HCT116 (cell line): ENCODE data around the gene GRM2. TPM values are rescaled to one million over a fixed set of nuclear protein-coding genes. Genes with fewer than 3 reads are reported as not detected.

Source experiments
- ATAC-seq: fragments of 200-7000 bp; cut with Tn5 transposase; 2 replicates; pipeline ENCODE4 v1.9.1; 2020; ENCODE audit warnings: mild to moderate bottlenecking, moderate library complexity
- BruUV-seq: library from RNA; stranded (reverse); fragments of 400-500 nt; replicated peaks from 2 replicates; lab custom pipeline; 2021; lab: Mats Ljungman, UMichigan
- CTCF ChIA-PET: fragments of 300-600 bp; sonication (Branson Sonifier 250); formaldehyde crosslinking; loops from one replicate; lab custom pipeline; 2021; ENCODE audit warnings: antibody characterized with exemption; lab: Charles Lee
- POLR2A ChIA-PET: fragments of 300-600, 350-600 bp; sonication (Branson Sonifier 250); formaldehyde crosslinking; loops from one replicate; lab custom pipeline; 2021; ENCODE audit warnings: antibody characterized with exemption; lab: Charles Lee
- RAD21 ChIA-PET, 2 experiments: fragments of 300-600 bp; sonication (Branson Sonifier 250); formaldehyde crosslinking; loops; one replicate each; lab custom pipeline; 2023; ENCODE audit warnings: low total read pairs in 2 of 2; ENCODE audit not compliant: uncharacterized antibody in 2 of 2, unreplicated experiment in 2 of 2, low non-redundant PET in 1 of 2; lab: Charles Lee
- DNase-seq: peaks from one replicate; pipeline ENCODE4 v3.0.0-alpha.2; 2010; ENCODE audit warnings: low read depth, low spot score
- H2AFZ ChIP-seq: fragments of 200-600 bp; shearing (Covaris generic), sonication (generic); 2 replicates; pipeline ENCODE4 v1.6.1; 2017; ENCODE audit warnings: low read depth, mixed run types, mixed read lengths, antibody characterized with exemption, low read length; ENCODE audit not compliant: poor library complexity, severe bottlenecking
- H3K27ac ChIP-seq: 2 replicates; pipeline ENCODE4 v1.5.1; 2012; ENCODE audit warnings: low read depth, low read length
- H3K27me3 ChIP-seq: fragments of 200-600 bp; sonication (generic); 2 replicates; pipeline ENCODE4 v1.6.1; 2016; ENCODE audit warnings: mixed run types, low read length, mixed read lengths; ENCODE audit not compliant: insufficient read depth
- H3K36me3 ChIP-seq, 2 experiments: fragments of 200-500 bp in 1 of 2; fragments of 200-600 bp in 1 of 2; sonication (Bioruptor generic) in 1 of 2; sonication (generic) in 1 of 2; 2 replicates each; pipeline versions ENCODE4 v1.5.1 to v1.6.1; 2014 to 2016; ENCODE audit warnings: low read length in 2 of 2, inconsistent platforms in 1 of 2, mixed read lengths in 1 of 2, mixed run types in 1 of 2; ENCODE audit not compliant: insufficient read depth in 2 of 2, control insufficient read depth in 1 of 2
- H3K4me1 ChIP-seq, 2 experiments: fragments of 200-600 bp in 1 of 2; sonication (generic) in 1 of 2; 2 replicates each; pipeline versions ENCODE4 v1.5.1 to v1.6.1; 2012 to 2017; ENCODE audit warnings: low read length in 2 of 2, inconsistent platforms in 1 of 2, mild to moderate bottlenecking in 1 of 2, mixed read lengths in 1 of 2, mixed run types in 1 of 2, moderate library complexity in 1 of 2; ENCODE audit not compliant: insufficient read depth in 2 of 2, control insufficient read depth in 1 of 2
- H3K4me2 ChIP-seq: fragments of 200-600 bp; sonication (generic); 2 replicates; pipeline ENCODE4 v1.6.1; 2017; ENCODE audit warnings: mixed run types, low read length, mixed read lengths
- H3K4me3 ChIP-seq, 2 experiments: fragments of 200-600 bp in 1 of 2; sonication (generic) in 1 of 2; replicated peaks in 1 of 2; 2 replicates each; pipeline ENCODE4 v1.5.1; 2011 to 2016; ENCODE audit warnings: low read length in 2 of 2, control low read depth in 1 of 2, low read depth in 1 of 2, mild to moderate bottlenecking in 1 of 2, mixed read lengths in 1 of 2, mixed run types in 1 of 2
- H3K79me2 ChIP-seq: fragments of 200-600 bp; sonication (generic); 2 replicates; pipeline ENCODE4 v1.6.1; 2017; ENCODE audit warnings: mild to moderate bottlenecking, mixed run types, low read length, moderate library complexity, mixed read lengths; ENCODE audit not compliant: insufficient read depth
- H3K9ac ChIP-seq: fragments of 200-600 bp; sonication (generic); 2 replicates; pipeline ENCODE4 v1.6.1; 2016; ENCODE audit warnings: low read length, mixed read lengths
- H3K9me2 ChIP-seq: fragments of 200-600 bp; sonication (generic), shearing (Covaris generic); 2 replicates; pipeline ENCODE4 v1.6.1; 2017; ENCODE audit warnings: mixed run types, mild to moderate bottlenecking, moderate library complexity; ENCODE audit not compliant: insufficient read depth
- H3K9me3 ChIP-seq, 2 experiments: fragments of 200-500 bp in 1 of 2; fragments of 200-600 bp in 1 of 2; sonication (Bioruptor generic) in 1 of 2; sonication (generic) in 1 of 2; 2 replicates each; pipeline ENCODE4 v1.6.1; 2014 to 2017; ENCODE audit warnings: low read length in 2 of 2, mixed read lengths in 2 of 2, inconsistent platforms in 1 of 2, low read depth in 1 of 2, mild to moderate bottlenecking in 1 of 2, mixed run types in 1 of 2, moderate library complexity in 1 of 2; ENCODE audit not compliant: control insufficient read depth in 1 of 2, insufficient read depth in 1 of 2
- H4K20me1 ChIP-seq: fragments of 200-600 bp; sonication (generic), shearing (Covaris generic); 2 replicates; pipeline ENCODE4 v1.6.1; 2017; ENCODE audit warnings: mixed run types, mild to moderate bottlenecking, moderate library complexity; ENCODE audit not compliant: insufficient read depth
- CBX3 ChIP-seq: IDR thresholded peaks from 2 replicates; pipeline ENCODE4 v1.6.1; 2012; ENCODE audit warnings: low read depth
- CEBPB ChIP-seq: IDR thresholded peaks from 2 replicates; pipeline ENCODE4 v1.6.1; 2012; ENCODE audit warnings: low read depth
- CTCF ChIP-seq, 3 experiments: fragments of 200-600 bp in 1 of 3; sonication (generic) in 1 of 3; IDR thresholded peaks in 2 of 3; conservative IDR thresholded peaks in 1 of 3; 2 replicates each; pipeline ENCODE4 v1.5.1; 2012 to 2017; ENCODE audit warnings: low read depth in 2 of 3, low read length in 2 of 3, antibody characterized with exemption in 1 of 3, borderline replicate concordance in 1 of 3, control low read depth in 1 of 3, mild to moderate bottlenecking in 1 of 3, mixed read lengths in 1 of 3, mixed run types in 1 of 3, moderate library complexity in 1 of 3; ENCODE audit not compliant: insufficient read depth in 1 of 3
- ELF1 ChIP-seq: IDR thresholded peaks from 2 replicates; pipeline ENCODE4 v1.6.1; 2012; ENCODE audit warnings: low read depth, borderline replicate concordance
- FOSL1 ChIP-seq: IDR thresholded peaks from 2 replicates; pipeline ENCODE4 v1.6.1; 2012; ENCODE audit warnings: low read depth
- JUND ChIP-seq: IDR thresholded peaks from 2 replicates; pipeline ENCODE4 v1.6.1; 2012
- POLR2A ChIP-seq: IDR thresholded peaks from 2 replicates; pipeline ENCODE4 v1.7.0; 2011; ENCODE audit warnings: borderline replicate concordance; ENCODE audit not compliant: insufficient read depth, insufficient read length; ENCODE audit errors: extremely low read depth
- RAD21 ChIP-seq: IDR thresholded peaks from 2 replicates; pipeline ENCODE4 v1.6.1; 2012; ENCODE audit warnings: low read depth, mild to moderate bottlenecking
- SIN3A ChIP-seq: IDR thresholded peaks from 2 replicates; pipeline ENCODE4 v1.6.1; 2012; ENCODE audit warnings: low read depth
- SP1 ChIP-seq: IDR thresholded peaks from 2 replicates; pipeline ENCODE4 v1.6.1; 2012; ENCODE audit warnings: low read depth
- SRF ChIP-seq: IDR thresholded peaks from 2 replicates; pipeline ENCODE4 v1.6.1; 2012; ENCODE audit warnings: low read depth
- TCF7L2 ChIP-seq: IDR thresholded peaks from 2 replicates; pipeline ENCODE4 v1.7.0; 2011; ENCODE audit warnings: borderline replicate concordance, inconsistent platforms; ENCODE audit not compliant: insufficient read depth, insufficient read length; ENCODE audit errors: extremely low read depth
- YY1 ChIP-seq: IDR thresholded peaks from 2 replicates; pipeline ENCODE4 v1.6.1; 2011; ENCODE audit warnings: low read length, low read depth, moderate library complexity, mild to moderate bottlenecking; ENCODE audit not compliant: insufficient replicate concordance; ENCODE audit errors: extremely low read depth
- ZFX ChIP-seq: fragments of 450-650 bp; IDR thresholded peaks from 2 replicates; pipeline ENCODE4 v1.6.1; 2017
- ZNF274 ChIP-seq: fragments of 200-500 bp; sonication (Bioruptor generic); IDR thresholded peaks from 2 replicates; pipeline ENCODE4 v1.6.1; 2014; ENCODE audit warnings: mild to moderate bottlenecking, low read depth, low read length, inconsistent platforms
- intact Hi-C: fragments of 100-400 bp; cut with micrococcal nuclease; formaldehyde crosslinking; loops from 2 replicates; pipeline ENCODE4 v1.10.0; 2022
- total RNA-seq: library from RNA; stranded (reverse); gene quantifications from one replicate; pipeline ENCODE4 v1.2.1, GENCODE V29; 2021; ENCODE audit not compliant: unreplicated experiment
- TF ChIP-seq, protein P1 (sequence below): IDR thresholded peaks from 2 replicates; pipeline ENCODE4 v1.6.1; 2012
- TF ChIP-seq, protein P2 (sequence below): IDR thresholded peaks from 2 replicates; pipeline ENCODE4 v1.6.1; 2011; ENCODE audit warnings: mild to moderate bottlenecking, low read length, moderate library complexity; ENCODE audit not compliant: insufficient replicate concordance; ENCODE audit errors: extremely low read depth
- TF ChIP-seq, protein P3 (sequence below): IDR thresholded peaks from 2 replicates; pipeline ENCODE4 v1.6.1; 2012; ENCODE audit warnings: low read depth
- TF ChIP-seq, protein P4 (sequence below): IDR thresholded peaks from 2 replicates; pipeline ENCODE4 v1.6.1; 2012

Gene GRM2
- total RNA-seq, 1 experiment from 2014 or later = 0.32 TPM

DNA sequence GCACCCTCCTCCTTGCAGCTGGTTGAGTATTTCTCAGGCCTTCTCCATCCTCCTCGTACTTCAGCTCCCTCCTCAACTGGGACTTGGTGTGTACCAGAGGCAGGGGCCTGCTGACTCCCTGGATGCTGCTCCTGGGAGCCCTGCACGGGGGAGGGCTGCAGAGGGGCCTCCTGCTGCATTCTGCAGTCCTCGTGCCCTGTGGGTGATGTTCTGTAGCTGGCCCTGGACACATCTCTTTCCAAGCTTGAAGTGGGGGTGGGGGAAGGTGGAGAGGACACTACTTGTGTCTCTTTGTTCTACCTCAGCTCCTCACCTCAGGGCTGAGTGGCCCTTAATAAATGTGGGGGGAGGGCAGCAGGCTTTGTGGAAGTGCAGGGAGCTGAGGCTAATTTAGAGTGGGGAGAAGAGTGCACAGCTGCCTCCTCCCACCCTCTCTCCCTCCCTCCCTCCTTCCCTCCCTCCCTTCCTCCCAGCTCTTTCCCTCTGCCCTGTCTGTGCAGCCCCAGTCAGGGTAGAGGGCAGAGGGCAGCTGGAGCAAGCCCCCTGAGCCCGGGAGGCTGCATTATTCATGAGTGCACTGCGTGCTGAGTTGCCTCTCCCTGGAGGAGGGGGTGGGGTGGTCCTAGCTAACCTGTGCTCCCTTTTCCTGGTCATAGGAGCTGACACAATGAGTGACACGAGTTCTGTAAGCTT is 3.7 kb upstream of the GRM2 start:
- peaks cover 3 to 4% of the 10 kb centered on the region in 2 experiments; a peak in 1 of 4 replicates for H3K36me3 ChIP-seq
- no peak overlapping the region for H3K27ac ChIP-seq
- intact Hi-C loops = no loop called here
- POLR2A ChIA-PET = no interaction called here
- ATAC-seq (no peak), DNase-seq (no peak)
- TF ChIP-seq YY1 = no peak
- no peak for TF ChIP-seq SRF
- TF ChIP-seq, protein P1, sequence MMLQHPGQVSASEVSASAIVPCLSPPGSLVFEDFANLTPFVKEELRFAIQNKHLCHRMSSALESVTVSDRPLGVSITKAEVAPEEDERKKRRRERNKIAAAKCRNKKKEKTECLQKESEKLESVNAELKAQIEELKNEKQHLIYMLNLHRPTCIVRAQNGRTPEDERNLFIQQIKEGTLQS = no peak
- TF ChIP-seq ELF1 = no peak
- TF ChIP-seq ZNF274 = no peak
- no peak for TF ChIP-seq CTCF (IDR thresholded peaks at IDR 0.05 in 2 of 3, conservative IDR thresholded peaks at IDR 0.05 in 1 of 3; ENCODE audit: borderline replicate concordance in 1 of 3, insufficient read depth in 1 of 3, low read depth in 2 of 3, low read length in 2 of 3)
- no peak for TF ChIP-seq ZFX
- TF ChIP-seq SIN3A = no peak
- TF ChIP-seq CEBPB = no peak
- TF ChIP-seq, protein P2, sequence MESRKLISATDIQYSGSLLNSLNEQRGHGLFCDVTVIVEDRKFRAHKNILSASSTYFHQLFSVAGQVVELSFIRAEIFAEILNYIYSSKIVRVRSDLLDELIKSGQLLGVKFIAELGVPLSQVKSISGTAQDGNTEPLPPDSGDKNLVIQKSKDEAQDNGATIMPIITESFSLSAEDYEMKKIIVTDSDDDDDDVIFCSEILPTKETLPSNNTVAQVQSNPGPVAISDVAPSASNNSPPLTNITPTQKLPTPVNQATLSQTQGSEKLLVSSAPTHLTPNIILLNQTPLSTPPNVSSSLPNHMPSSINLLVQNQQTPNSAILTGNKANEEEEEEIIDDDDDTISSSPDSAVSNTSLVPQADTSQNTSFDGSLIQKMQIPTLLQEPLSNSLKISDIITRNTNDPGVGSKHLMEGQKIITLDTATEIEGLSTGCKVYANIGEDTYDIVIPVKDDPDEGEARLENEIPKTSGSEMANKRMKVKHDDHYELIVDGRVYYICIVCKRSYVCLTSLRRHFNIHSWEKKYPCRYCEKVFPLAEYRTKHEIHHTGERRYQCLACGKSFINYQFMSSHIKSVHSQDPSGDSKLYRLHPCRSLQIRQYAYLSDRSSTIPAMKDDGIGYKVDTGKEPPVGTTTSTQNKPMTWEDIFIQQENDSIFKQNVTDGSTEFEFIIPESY = no peak
- no peak for TF ChIP-seq TCF7L2
- TF ChIP-seq FOSL1 = no peak
- TF ChIP-seq CBX3 = no peak
- TF ChIP-seq RAD21 = no peak
- TF ChIP-seq JUND = no peak
- no peak for TF ChIP-seq SP1
- TF ChIP-seq POLR2A = no peak
- TF ChIP-seq, protein P3, sequence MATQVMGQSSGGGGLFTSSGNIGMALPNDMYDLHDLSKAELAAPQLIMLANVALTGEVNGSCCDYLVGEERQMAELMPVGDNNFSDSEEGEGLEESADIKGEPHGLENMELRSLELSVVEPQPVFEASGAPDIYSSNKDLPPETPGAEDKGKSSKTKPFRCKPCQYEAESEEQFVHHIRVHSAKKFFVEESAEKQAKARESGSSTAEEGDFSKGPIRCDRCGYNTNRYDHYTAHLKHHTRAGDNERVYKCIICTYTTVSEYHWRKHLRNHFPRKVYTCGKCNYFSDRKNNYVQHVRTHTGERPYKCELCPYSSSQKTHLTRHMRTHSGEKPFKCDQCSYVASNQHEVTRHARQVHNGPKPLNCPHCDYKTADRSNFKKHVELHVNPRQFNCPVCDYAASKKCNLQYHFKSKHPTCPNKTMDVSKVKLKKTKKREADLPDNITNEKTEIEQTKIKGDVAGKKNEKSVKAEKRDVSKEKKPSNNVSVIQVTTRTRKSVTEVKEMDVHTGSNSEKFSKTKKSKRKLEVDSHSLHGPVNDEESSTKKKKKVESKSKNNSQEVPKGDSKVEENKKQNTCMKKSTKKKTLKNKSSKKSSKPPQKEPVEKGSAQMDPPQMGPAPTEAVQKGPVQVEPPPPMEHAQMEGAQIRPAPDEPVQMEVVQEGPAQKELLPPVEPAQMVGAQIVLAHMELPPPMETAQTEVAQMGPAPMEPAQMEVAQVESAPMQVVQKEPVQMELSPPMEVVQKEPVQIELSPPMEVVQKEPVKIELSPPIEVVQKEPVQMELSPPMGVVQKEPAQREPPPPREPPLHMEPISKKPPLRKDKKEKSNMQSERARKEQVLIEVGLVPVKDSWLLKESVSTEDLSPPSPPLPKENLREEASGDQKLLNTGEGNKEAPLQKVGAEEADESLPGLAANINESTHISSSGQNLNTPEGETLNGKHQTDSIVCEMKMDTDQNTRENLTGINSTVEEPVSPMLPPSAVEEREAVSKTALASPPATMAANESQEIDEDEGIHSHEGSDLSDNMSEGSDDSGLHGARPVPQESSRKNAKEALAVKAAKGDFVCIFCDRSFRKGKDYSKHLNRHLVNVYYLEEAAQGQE = no peak
- TF ChIP-seq, protein P4, sequence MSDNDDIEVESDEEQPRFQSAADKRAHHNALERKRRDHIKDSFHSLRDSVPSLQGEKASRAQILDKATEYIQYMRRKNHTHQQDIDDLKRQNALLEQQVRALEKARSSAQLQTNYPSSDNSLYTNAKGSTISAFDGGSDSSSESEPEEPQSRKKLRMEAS = no peak
- no peaks in the 10 kb centered on the region for H3K4me1 ChIP-seq
- no peak overlapping the region for H2AFZ ChIP-seq
- no TSS peak for BruUV-seq
- H3K9ac ChIP-seq = no peak overlapping the region
- no peak overlapping the region for H3K4me2 ChIP-seq
- no peaks in the 10 kb centered on the region for H3K9me2 ChIP-seq
- RAD21 ChIA-PET = interaction anchor here in 1 of 2 experiments (0.7 kb wide), 1 partner anchor 94 kb away, joined by 3 read pairs; no protein-coding TSS in a partner anchor
- H3K79me2 ChIP-seq = no peaks in the 10 kb centered on the region
- H3K4me3 ChIP-seq = no peak overlapping the region
- CTCF ChIA-PET = no interaction called here
- H4K20me1 ChIP-seq = no peaks in the 10 kb centered on the region
- no peaks in the 10 kb centered on the region for H3K9me3 ChIP-seq
- no peaks in the 10 kb centered on the region for H3K27me3 ChIP-seq
